ENCODE data around the gene GRM4.

Gene GRM4

DNA sequence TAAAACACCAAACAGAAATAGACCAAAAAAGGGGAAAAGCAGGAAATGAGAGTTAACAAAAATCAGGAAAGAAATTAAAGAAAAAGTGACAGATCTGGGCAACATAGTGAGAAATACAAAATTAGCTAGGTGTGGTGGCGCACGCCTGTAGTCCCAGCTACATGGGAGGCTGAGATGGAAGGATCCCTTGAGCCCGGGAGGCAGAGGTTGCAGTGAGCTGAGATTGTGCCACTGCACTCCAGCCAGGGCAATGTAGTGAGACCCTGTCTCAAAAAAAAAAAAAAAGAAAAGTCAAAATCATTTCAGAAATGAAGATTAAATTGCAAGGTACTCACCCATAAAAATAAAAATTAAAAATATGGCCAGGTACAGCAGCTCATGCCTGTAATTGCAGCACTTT lies 13.0 kb upstream of the GRM4 start:
- H3K4me1 ChIP-seq (ENCODE audit: low read depth, poor library complexity, severe bottlenecking), result no peaks in the 10 kb centered on the region
- no peak overlapping the region for H2AFZ ChIP-seq (ENCODE audit: low read depth)
- H3K4me3 ChIP-seq (IDR thresholded peaks at IDR 0.05; ENCODE audit: insufficient read depth, low read depth, low read length), result no peak overlapping the region
- no peak overlapping the region for H3K27ac ChIP-seq
- H3K4me2 ChIP-seq, result no peak overlapping the region
- no peak overlapping the region for H3K9ac ChIP-seq
- TF ChIP-seq, protein P1, sequence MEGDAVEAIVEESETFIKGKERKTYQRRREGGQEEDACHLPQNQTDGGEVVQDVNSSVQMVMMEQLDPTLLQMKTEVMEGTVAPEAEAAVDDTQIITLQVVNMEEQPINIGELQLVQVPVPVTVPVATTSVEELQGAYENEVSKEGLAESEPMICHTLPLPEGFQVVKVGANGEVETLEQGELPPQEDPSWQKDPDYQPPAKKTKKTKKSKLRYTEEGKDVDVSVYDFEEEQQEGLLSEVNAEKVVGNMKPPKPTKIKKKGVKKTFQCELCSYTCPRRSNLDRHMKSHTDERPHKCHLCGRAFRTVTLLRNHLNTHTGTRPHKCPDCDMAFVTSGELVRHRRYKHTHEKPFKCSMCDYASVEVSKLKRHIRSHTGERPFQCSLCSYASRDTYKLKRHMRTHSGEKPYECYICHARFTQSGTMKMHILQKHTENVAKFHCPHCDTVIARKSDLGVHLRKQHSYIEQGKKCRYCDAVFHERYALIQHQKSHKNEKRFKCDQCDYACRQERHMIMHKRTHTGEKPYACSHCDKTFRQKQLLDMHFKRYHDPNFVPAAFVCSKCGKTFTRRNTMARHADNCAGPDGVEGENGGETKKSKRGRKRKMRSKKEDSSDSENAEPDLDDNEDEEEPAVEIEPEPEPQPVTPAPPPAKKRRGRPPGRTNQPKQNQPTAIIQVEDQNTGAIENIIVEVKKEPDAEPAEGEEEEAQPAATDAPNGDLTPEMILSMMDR (conservative IDR thresholded peaks at IDR 0.05; ENCODE audit: low read depth, low read length), result no peak
- no peaks in the 10 kb centered on the region for H3K36me3 ChIP-seq (ENCODE audit: insufficient read depth)
- H4K20me1 ChIP-seq (ENCODE audit: insufficient read depth), result no peaks in the 10 kb centered on the region
- no peaks in the 10 kb centered on the region for H3K79me2 ChIP-seq (ENCODE audit: insufficient read depth, low read depth)
- H3K27me3 ChIP-seq (ENCODE audit: insufficient read depth, low read depth), result peaks cover 40% of the 10 kb centered on the region

GRCh38 chr6:34157851-34158250 lies 12.0 kb upstream of the GRM4 start:
- Histone ChIP-seq H3K79me2 (ENCODE audit: insufficient read depth, low read depth) (no peaks in the 10 kb centered on the region), H2AFZ (ENCODE audit: low read depth) (no peak overlapping the region), H3K27me3 (ENCODE audit: insufficient read depth, low read depth) (peaks cover 49% of the 10 kb centered on the region), H3K27ac (no peak overlapping the region), H4K20me1 (ENCODE audit: insufficient read depth) (no peaks in the 10 kb centered on the region), H3K36me3 (ENCODE audit: insufficient read depth) (no peaks in the 10 kb centered on the region), H3K4me3 (IDR thresholded peaks at IDR 0.05; ENCODE audit: insufficient read depth, low read depth, low read length) (no peak overlapping the region), H3K4me1 (ENCODE audit: low read depth, poor library complexity, severe bottlenecking) (no peaks in the 10 kb centered on the region), H3K9ac (no peak overlapping the region), H3K4me2 (no peak overlapping the region)
- TF ChIP-seq, protein P1 (conservative IDR thresholded peaks at IDR 0.05; ENCODE audit: low read depth, low read length), result no peak

DNA sequence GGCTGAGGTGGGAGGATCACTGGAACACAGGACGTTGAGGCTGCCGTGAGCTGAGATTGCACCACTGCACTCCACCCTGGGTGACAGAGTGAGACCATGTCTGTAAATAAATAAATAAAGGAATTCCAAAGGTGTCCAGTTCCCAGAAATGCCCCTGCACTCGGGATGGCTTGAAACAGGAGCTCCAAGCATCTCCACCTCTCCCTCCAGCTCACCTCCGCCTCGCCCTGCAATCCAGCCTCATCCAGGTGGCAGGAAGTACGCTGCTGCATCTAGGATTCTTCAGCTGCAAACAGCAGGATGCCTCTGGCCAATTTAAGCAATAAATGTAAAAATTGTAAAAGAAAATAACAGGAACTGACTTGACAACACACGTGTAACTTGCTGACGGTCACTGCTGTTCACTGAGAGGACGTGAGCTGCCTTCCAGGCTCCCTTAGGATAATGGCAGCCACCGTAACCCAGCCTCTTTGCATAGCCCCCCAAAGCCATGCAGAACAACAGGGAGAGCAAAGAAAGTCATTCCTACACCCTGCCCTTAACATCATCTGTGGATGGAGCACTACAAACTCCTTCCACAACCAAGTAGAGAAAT lies 11.4 kb upstream of the GRM4 start:
- no peak overlapping the region for H3K4me2 ChIP-seq
- no peak overlapping the region for H3K27ac ChIP-seq
- TF ChIP-seq, protein P1 (conservative IDR thresholded peaks at IDR 0.05; ENCODE audit: low read depth, low read length), result no peak
- peaks cover 53% of the 10 kb centered on the region for H3K27me3 ChIP-seq (ENCODE audit: insufficient read depth, low read depth)
- no peak overlapping the region for H2AFZ ChIP-seq (ENCODE audit: low read depth)
- no peaks in the 10 kb centered on the region for H3K4me1 ChIP-seq (ENCODE audit: low read depth, poor library complexity, severe bottlenecking)
- no peaks in the 10 kb centered on the region for H3K79me2 ChIP-seq (ENCODE audit: insufficient read depth, low read depth)
- H3K4me3 ChIP-seq (IDR thresholded peaks at IDR 0.05; ENCODE audit: insufficient read depth, low read depth, low read length), result no peak overlapping the region
- H4K20me1 ChIP-seq (ENCODE audit: insufficient read depth), result no peaks in the 10 kb centered on the region
- no peaks in the 10 kb centered on the region for H3K36me3 ChIP-seq (ENCODE audit: insufficient read depth)
- H3K9ac ChIP-seq, result no peak overlapping the region

GRCh38 chr6:34155471-34156300 lies 9.8 kb upstream of the GRM4 start:
- no peak overlapping the region for H3K9ac ChIP-seq
- H3K79me2 ChIP-seq (ENCODE audit: insufficient read depth, low read depth), result no peaks in the 10 kb centered on the region
- no peak overlapping the region for H3K4me2 ChIP-seq
- H3K27me3 ChIP-seq (ENCODE audit: insufficient read depth, low read depth), result peaks cover 63% of the 10 kb centered on the region
- H3K36me3 ChIP-seq (ENCODE audit: insufficient read depth), result no peaks in the 10 kb centered on the region
- TF ChIP-seq, protein P1 (conservative IDR thresholded peaks at IDR 0.05; ENCODE audit: low read depth, low read length), result no peak
- H3K4me3 ChIP-seq (IDR thresholded peaks at IDR 0.05; ENCODE audit: insufficient read depth, low read depth, low read length), result no peak overlapping the region
- no peak overlapping the region for H2AFZ ChIP-seq (ENCODE audit: low read depth)
- H3K27ac ChIP-seq, result no peak overlapping the region
- no peaks in the 10 kb centered on the region for H3K4me1 ChIP-seq (ENCODE audit: low read depth, poor library complexity, severe bottlenecking)
- no peaks in the 10 kb centered on the region for H4K20me1 ChIP-seq (ENCODE audit: insufficient read depth)
